NT2/D1 (cell line): ENCODE data around the gene CXorf65.
A peak's percentile ranks its signal among the peaks of the same experiment; 100 is the strongest.

Source experiments
- DNase-seq: peaks from one replicate; pipeline ENCODE4 v3.0.0-alpha.2; 2011; ENCODE audit warnings: low read depth, low spot score
- H3K27me3 ChIP-seq: 2 replicates; pipeline ENCODE4 v1.6.0; 2011; ENCODE audit warnings: mild to moderate bottlenecking; ENCODE audit not compliant: insufficient read length, insufficient read depth
- H3K36me3 ChIP-seq: 2 replicates; pipeline ENCODE4 v1.6.1; 2011; ENCODE audit warnings: mild to moderate bottlenecking, low read length, mixed read lengths; ENCODE audit not compliant: insufficient read depth, insufficient read length
- H3K4me1 ChIP-seq: 2 replicates; pipeline ENCODE4 v1.5.1; 2011; ENCODE audit not compliant: insufficient read depth, insufficient read length
- H3K4me3 ChIP-seq: 2 replicates; pipeline ENCODE4 v1.5.1; 2011; ENCODE audit warnings: low read depth; ENCODE audit not compliant: insufficient read length
- H3K9ac ChIP-seq: 2 replicates; pipeline ENCODE4 v1.6.0; 2011; ENCODE audit warnings: low read depth; ENCODE audit not compliant: insufficient read length
- H3K9me3 ChIP-seq: 2 replicates; pipeline ENCODE4 v1.5.1; 2011; ENCODE audit warnings: mild to moderate bottlenecking, low read length; ENCODE audit not compliant: insufficient read depth
- SUZ12 ChIP-seq: IDR thresholded peaks from 2 replicates; pipeline ENCODE4 v1.6.1; 2011; ENCODE audit not compliant: insufficient read length, insufficient read depth; ENCODE audit errors: extremely low read depth
- YY1 ChIP-seq: IDR thresholded peaks from 2 replicates; pipeline ENCODE4 v1.6.1; 2011; ENCODE audit not compliant: insufficient read length, insufficient read depth
- ZNF274 ChIP-seq: IDR thresholded peaks from 2 replicates; pipeline ENCODE4 v1.6.1; 2011; ENCODE audit warnings: mild to moderate bottlenecking, low read depth, low read length

Gene CXorf65

GRCh38 chrX:71082822-71083221 lies 23.7 kb downstream of the CXorf65 start:
- Histone ChIP-seq H3K9me3 (no peaks in the 10 kb centered on the region), H3K36me3 (no peaks in the 10 kb centered on the region), H3K27me3 (no peaks in the 10 kb centered on the region), H3K9ac (no peak overlapping the region), H3K4me1 (no peaks in the 10 kb centered on the region), H3K4me3 (no peak overlapping the region)
- no peak for TF ChIP-seq YY1
- no peak for TF ChIP-seq ZNF274
- no peak for TF ChIP-seq SUZ12
- DNase-seq = no peak

GRCh38 chrX:71082124-71082647 lies 24.4 kb downstream of the CXorf65 start:
- TF ChIP-seq ZNF274 = no peak
- no peak for TF ChIP-seq SUZ12
- no peak for TF ChIP-seq YY1
- Histone ChIP-seq H3K27me3 (no peaks in the 10 kb centered on the region), H3K9ac (no peak overlapping the region), H3K9me3 (no peaks in the 10 kb centered on the region), H3K4me1 (no peaks in the 10 kb centered on the region), H3K36me3 (no peaks in the 10 kb centered on the region), H3K4me3 (no peak overlapping the region)
- no peak for DNase-seq

GRCh38 chrX:71081330-71082123 lies 25.0 kb downstream of the CXorf65 start:
- no peak for TF ChIP-seq YY1
- TF ChIP-seq ZNF274 = no peak
- no peak for TF ChIP-seq SUZ12
- Histone ChIP-seq H3K4me3 (no peak overlapping the region), H3K27me3 (no peaks in the 10 kb centered on the region), H3K9me3 (no peaks in the 10 kb centered on the region), H3K4me1 (no peaks in the 10 kb centered on the region), H3K36me3 (no peaks in the 10 kb centered on the region), H3K9ac (no peak overlapping the region)
- DNase-seq = no peak

- Histone ChIP-seq H3K9me3 (no peaks in the 10 kb centered on the region), H3K36me3 (peaks cover 6% of the 10 kb centered on the region), H3K27me3 (no peaks in the 10 kb centered on the region), H3K4me3 (no peak overlapping the region), H3K9ac (no peak overlapping the region), H3K4me1 (no peaks in the 10 kb centered on the region)
- no peak for DNase-seq
- TF ChIP-seq ZNF274 (no peak), YY1 (no peak), SUZ12 (no peak)
Measured at GRCh38 chrX:71070531-71070930, 36.0 kb downstream of the CXorf65 start.

GRCh38 chrX:71068044-71068918 lies 38.3 kb downstream of the CXorf65 start, which contains the start of gene SNX12:
Gene SNX12 (minus strand): TSS chrX:71068334. CDS start chrX:71068306, 28 bp downstream.
- H3K36me3 ChIP-seq = peaks cover 16% of the 10 kb centered on the region
- peak; percentile 38 for TF ChIP-seq YY1
- TF ChIP-seq SUZ12 = no peak
- TF ChIP-seq ZNF274 = no peak
- peak within 1 kb of the TSS; percentile 84 for H3K4me3 ChIP-seq
- H3K4me1 ChIP-seq = no peaks in the 10 kb centered on the region
- no peaks in the 10 kb centered on the region for H3K27me3 ChIP-seq
- peak; percentile 88 for DNase-seq
- H3K9ac ChIP-seq = peak within 1 kb of the TSS; percentile 90
- no peaks in the 10 kb centered on the region for H3K9me3 ChIP-seq

GRCh38 chrX:71067712-71068043 lies 38.9 kb downstream of the CXorf65 start:
- Histone ChIP-seq H3K9me3 (no peaks in the 10 kb centered on the region), H3K36me3 (peaks cover 19% of the 10 kb centered on the region), H3K4me3 (peak overlapping the region; percentile 84), H3K27me3 (no peaks in the 10 kb centered on the region), H3K9ac (peak overlapping the region; percentile 90), H3K4me1 (no peaks in the 10 kb centered on the region)
- TF ChIP-seq SUZ12 = no peak
- TF ChIP-seq ZNF274 = no peak
- no peak for TF ChIP-seq YY1
- DNase-seq = peak; percentile 5

GRCh38 chrX:71067089-71067488 lies 39.5 kb downstream of the CXorf65 start:
- Histone ChIP-seq H3K4me1 (no peaks in the 10 kb centered on the region), H3K36me3 (peaks cover 23% of the 10 kb centered on the region), H3K27me3 (no peaks in the 10 kb centered on the region), H3K9me3 (no peaks in the 10 kb centered on the region), H3K4me3 (peak overlapping the region; percentile 84), H3K9ac (peak overlapping the region; percentile 90)
- no peak for DNase-seq
- TF ChIP-seq SUZ12 (no peak), ZNF274 (no peak), YY1 (no peak)
